Muscle layer of duodenum (tissue), 2 donors: ENCODE results near the gene NDUFB2.
"Not testable (repeated sequence)": the region's sequence is repeated elsewhere in the genome, so short reads cannot be mapped to it uniquely, and the experiment has no call there.

Experiments used
- H3K27ac ChIP-seq: one replicate; pipeline ENCODE4 v1.7.0; 2013; ENCODE audit warnings: mild to moderate bottlenecking, low read length
- H3K27me3 ChIP-seq: one replicate; pipeline ENCODE4 v1.7.0; 2013; ENCODE audit warnings: low read depth, mild to moderate bottlenecking, control low read depth, low read length
- H3K36me3 ChIP-seq, 2 donors: one replicate each; pipeline ENCODE4 v1.7.0; 2013; ENCODE audit warnings: low read length in 2 of 2, control low read depth in 1 of 2, mild to moderate bottlenecking in 1 of 2; ENCODE audit not compliant: insufficient read depth in 2 of 2, control insufficient read depth in 1 of 2
- H3K4me1 ChIP-seq, 2 donors: one replicate each; pipeline ENCODE4 v1.7.0; 2013; ENCODE audit warnings: low read length in 2 of 2, mild to moderate bottlenecking in 2 of 2, control low read depth in 1 of 2, moderate library complexity in 1 of 2; ENCODE audit not compliant: insufficient read depth in 2 of 2, control insufficient read depth in 1 of 2
- H3K4me3 ChIP-seq, 2 donors: one replicate each; pipeline ENCODE4 v1.7.0; 2013; ENCODE audit warnings: low read length in 2 of 2, low read depth in 1 of 2, mild to moderate bottlenecking in 1 of 2
- H3K9me3 ChIP-seq, 2 donors: one replicate each; pipeline ENCODE4 v1.7.0; 2013; ENCODE audit warnings: low read length in 2 of 2, control low read depth in 1 of 2, mild to moderate bottlenecking in 1 of 2; ENCODE audit not compliant: control insufficient read depth in 1 of 2
- donor health status: healthy.

The NDUFB2 gene

GRCh38 chr7:140694592-140694991 lies 1.9 kb upstream of the NDUFB2 start:
- Histone ChIP-seq H3K27me3 (no peaks in the 10 kb centered on the region), H3K9me3 (no peaks in the 10 kb centered on the region), H3K36me3 (peaks cover 13 to 21% of the 10 kb centered on the region in 2 donors), H3K4me3 (no peak overlapping the region), H3K27ac (no peak overlapping the region), H3K4me1 (peaks cover 13 to 20% of the 10 kb centered on the region in 2 donors)

GRCh38 chr7:140695381-140695780 lies 1.1 kb upstream of the NDUFB2 start:
- H3K27me3 ChIP-seq, result no peaks in the 10 kb centered on the region
- H3K4me1 ChIP-seq, result peaks cover 13 to 20% of the 10 kb centered on the region in 2 donors
- no peaks in the 10 kb centered on the region for H3K9me3 ChIP-seq
- peaks cover 10 to 16% of the 10 kb centered on the region in 2 donors for H3K36me3 ChIP-seq
- no peak overlapping the region for H3K4me3 ChIP-seq
- peak overlapping the region; percentile 86 for H3K27ac ChIP-seq

- H3K36me3 ChIP-seq, result peaks cover 9 to 16% of the 10 kb centered on the region in 2 donors
- peaks cover 13 to 20% of the 10 kb centered on the region in 2 donors for H3K4me1 ChIP-seq
- no peaks in the 10 kb centered on the region for H3K27me3 ChIP-seq
- no peaks in the 10 kb centered on the region for H3K9me3 ChIP-seq
- peak overlapping the region; percentile 86 for H3K27ac ChIP-seq
- H3K4me3 ChIP-seq, result peak overlapping the region; percentile 74 to 87
Measured at GRCh38 chr7:140696024-140696679, 356 bp upstream of the NDUFB2 start.

GRCh38 chr7:140697447-140698143 lies 1.1 kb downstream of the NDUFB2 start:
- Histone ChIP-seq H3K9me3 (no peaks in the 10 kb centered on the region), H3K27ac (peak overlapping the region; percentile 86), H3K4me1 (peaks cover 13 to 20% of the 10 kb centered on the region in 2 donors), H3K4me3 (peak overlapping the region; percentile 74 to 87), H3K27me3 (no peaks in the 10 kb centered on the region), H3K36me3 (peaks cover 0 to 16% of the 10 kb centered on the region in 2 donors)

- Histone ChIP-seq H3K4me3 (no peak overlapping the region), H3K27ac (no peak overlapping the region), H3K27me3 (no peaks in the 10 kb centered on the region), H3K9me3 (no peaks in the 10 kb centered on the region), H3K36me3 (peaks cover 0 to 10% of the 10 kb centered on the region in 2 donors), H3K4me1 (peaks cover 13 to 20% of the 10 kb centered on the region in 2 donors)
Measured at GRCh38 chr7:140698477-140698876, 2.0 kb downstream of the NDUFB2 start.

- no peak overlapping the region for H3K27ac ChIP-seq
- no peak overlapping the region for H3K4me3 ChIP-seq
- H3K9me3 ChIP-seq, result no peaks in the 10 kb centered on the region
- H3K27me3 ChIP-seq, result no peaks in the 10 kb centered on the region
- H3K4me1 ChIP-seq, result peaks cover 5 to 9% of the 10 kb centered on the region in 2 donors
- H3K36me3 ChIP-seq, result peaks cover 13 to 20% of the 10 kb centered on the region in 2 donors
Measured at GRCh38 chr7:140702774-140703173, 6.3 kb downstream of the NDUFB2 start.

GRCh38 chr7:140704205-140704604 lies 7.7 kb downstream of the NDUFB2 start:
- Histone ChIP-seq H3K4me3 (no peak overlapping the region), H3K36me3 (peaks cover 13 to 20% of the 10 kb centered on the region in 2 donors), H3K4me1 (no peaks in the 10 kb centered on the region), H3K27ac (no peak overlapping the region), H3K27me3 (no peaks in the 10 kb centered on the region), H3K9me3 (no peaks in the 10 kb centered on the region)

GRCh38 chr7:140707132-140707531 lies 10.6 kb downstream of the NDUFB2 start:
- Histone ChIP-seq H3K36me3 (peaks cover 13 to 20% of the 10 kb centered on the region in 2 donors), H3K4me3 (no peak overlapping the region), H3K4me1 (no peaks in the 10 kb centered on the region), H3K27ac (no peak overlapping the region), H3K9me3 (no peaks in the 10 kb centered on the region), H3K27me3 (no peaks in the 10 kb centered on the region)

GRCh38 chr7:140708764-140709163 lies 12.3 kb downstream of the NDUFB2 start:
- H3K4me1 ChIP-seq, H3K9me3 ChIP-seq, H3K4me3 ChIP-seq, H3K27ac ChIP-seq, H3K27me3 ChIP-seq: not testable (repeated sequence)
- H3K36me3 ChIP-seq, result peaks cover 13 to 20% of the 10 kb centered on the region in 2 donors

GRCh38 chr7:140712392-140712791 lies 15.9 kb downstream of the NDUFB2 start:
- H3K36me3 ChIP-seq, H3K9me3 ChIP-seq, H3K4me1 ChIP-seq, H3K4me3 ChIP-seq, H3K27me3 ChIP-seq, H3K27ac ChIP-seq: not testable (repeated sequence)

GRCh38 chr7:140714331-140715040 lies 18.0 kb downstream of the NDUFB2 start:
- no peak overlapping the region for H3K4me3 ChIP-seq
- H3K27me3 ChIP-seq, result no peaks in the 10 kb centered on the region
- no peaks in the 10 kb centered on the region for H3K4me1 ChIP-seq
- no peaks in the 10 kb centered on the region for H3K9me3 ChIP-seq
- peaks cover 0 to 9% of the 10 kb centered on the region in 2 donors for H3K36me3 ChIP-seq
- H3K27ac ChIP-seq, result no peak overlapping the region
